DND-41 (cell line): Measurements from ENCODE around the gene CLCNKB.

Experiments
- CTCF ChIP-seq: IDR thresholded peaks from 2 replicates; pipeline ENCODE4 v1.5.1; 2012; ENCODE audit warnings: borderline replicate concordance, low read length, moderate library complexity, mild to moderate bottlenecking; ENCODE audit not compliant: poor library complexity, severe bottlenecking; ENCODE audit errors: extremely low read depth
- EZH2 ChIP-seq: IDR thresholded peaks from 3 replicates; pipeline ENCODE4 v1.6.1; 2012; ENCODE audit warnings: borderline replicate concordance, low read depth, mild to moderate bottlenecking, moderate library complexity, low read length, inconsistent platforms; ENCODE audit not compliant: severe bottlenecking

- TF ChIP-seq CTCF (no peak), EZH2 (no peak)
Measured at GRCh38 chr1:16047791-16048475, 4.4 kb downstream of the CLCNKB start.
